ENCODE results near the gene DENND6A. TPM values are rescaled to one million over a fixed set of nuclear protein-coding genes. Genes with fewer than 3 reads are reported as not detected.

Gene DENND6A
- total RNA-seq, 1 experiment from 2014 or later, result 21.8 TPM

GRCh38 chr3:57586778-57587177 lies 106.1 kb downstream of the DENND6A start:
- no TSS peak for BruUV-seq (replicated peaks)
- intact Hi-C loops (cut with micrococcal nuclease; ENCODE audit: unreplicated experiment), result no loop called here
- Mint-ChIP-seq H3K9me3 (ENCODE audit: unreplicated experiment) (no peaks in the 10 kb centered on the region), H3K27ac (ENCODE audit: unreplicated experiment) (no peak overlapping the region), H3K27me3 (ENCODE audit: insufficient read depth, unreplicated experiment) (no peaks in the 10 kb centered on the region), H3K4me3 (ENCODE audit: unreplicated experiment) (no peak overlapping the region), H3K36me3 (ENCODE audit: insufficient read depth, unreplicated experiment) (peaks cover 84% of the 10 kb centered on the region), H3K4me1 (ENCODE audit: low read depth, unreplicated experiment) (peaks cover 6% of the 10 kb centered on the region)
- ChIA-PET POLR2A (no interaction called here), CTCF (no interaction called here)
- no peak overlapping the region for H3K4me3 ChIP-seq (ENCODE audit: low read depth, low read length)
- no peak for DNase-seq
- H3K27me3 ChIP-seq (replicated peaks; ENCODE audit: control insufficient read depth, insufficient read depth, low read length), result no peaks in the 10 kb centered on the region
- no peak for TF ChIP-seq CTCF (IDR thresholded peaks at IDR 0.05; ENCODE audit: insufficient read depth in 1 of 2, low read depth in 1 of 2, low read length in 1 of 2, severe bottlenecking in 1 of 2, unreplicated experiment in 1 of 2)
- H3K4me1 ChIP-seq, result peaks cover 40% of the 10 kb centered on the region
- H3K36me3 ChIP-seq (ENCODE audit: control insufficient read depth, insufficient read depth, low read length), result no peaks in the 10 kb centered on the region
- no peaks in the 10 kb centered on the region for H3K9me3 ChIP-seq

GRCh38 chr3:57583544-57583943 lies 109.3 kb downstream of the DENND6A start:
- no TSS peak for BruUV-seq (replicated peaks)
- no peak for DNase-seq
- Mint-ChIP-seq H3K4me3 (ENCODE audit: unreplicated experiment) (no peak overlapping the region), H3K36me3 (ENCODE audit: insufficient read depth, unreplicated experiment) (peaks cover 82% of the 10 kb centered on the region), H3K4me1 (ENCODE audit: low read depth, unreplicated experiment) (peaks cover 6% of the 10 kb centered on the region), H3K9me3 (ENCODE audit: unreplicated experiment) (no peaks in the 10 kb centered on the region), H3K27ac (ENCODE audit: unreplicated experiment) (no peak overlapping the region), H3K27me3 (ENCODE audit: insufficient read depth, unreplicated experiment) (no peaks in the 10 kb centered on the region)
- Histone ChIP-seq H3K36me3 (ENCODE audit: control insufficient read depth, insufficient read depth, low read length) (peaks cover 2% of the 10 kb centered on the region; the same call in 1 of the 2 replicates), H3K4me3 (ENCODE audit: low read depth, low read length) (no peak overlapping the region), H3K4me1 (peaks cover 45% of the 10 kb centered on the region), H3K9me3 (no peaks in the 10 kb centered on the region), H3K27me3 (replicated peaks; ENCODE audit: control insufficient read depth, insufficient read depth, low read length) (no peaks in the 10 kb centered on the region)
- intact Hi-C loops (cut with micrococcal nuclease; ENCODE audit: unreplicated experiment), result loop anchor here (1.0 kb wide), 1 partner anchor 186 kb away; no protein-coding TSS in a partner anchor
- ChIA-PET POLR2A (no interaction called here), CTCF (no interaction called here)
- no peak for TF ChIP-seq CTCF (IDR thresholded peaks at IDR 0.05; ENCODE audit: insufficient read depth in 1 of 2, low read depth in 1 of 2, low read length in 1 of 2, severe bottlenecking in 1 of 2, unreplicated experiment in 1 of 2)

GRCh38 chr3:57582474-57583168 lies 110.3 kb downstream of the DENND6A start:
- H3K27ac Mint-ChIP-seq (ENCODE audit: unreplicated experiment), result no peak overlapping the region
- CTCF ChIA-PET, result no interaction called here
- H3K36me3 ChIP-seq (ENCODE audit: control insufficient read depth, insufficient read depth, low read length), result peaks cover 2% of the 10 kb centered on the region; the same call in 1 of the 2 replicates
- no TSS peak for BruUV-seq (replicated peaks)
- intact Hi-C loops (cut with micrococcal nuclease; ENCODE audit: unreplicated experiment), result loop anchor here (1.0 kb wide), 1 partner anchor 185 kb away; no protein-coding TSS in a partner anchor
- POLR2A ChIA-PET, result no interaction called here
- no peaks in the 10 kb centered on the region for H3K27me3 Mint-ChIP-seq (ENCODE audit: insufficient read depth, unreplicated experiment)
- H3K9me3 ChIP-seq, result no peaks in the 10 kb centered on the region
- peaks cover 49% of the 10 kb centered on the region for H3K4me1 ChIP-seq
- TF ChIP-seq CTCF (IDR thresholded peaks at IDR 0.05; ENCODE audit: insufficient read depth in 1 of 2, low read depth in 1 of 2, low read length in 1 of 2, severe bottlenecking in 1 of 2, unreplicated experiment in 1 of 2), result peak in 1 of 2 experiments; percentile 11
- peaks cover 84% of the 10 kb centered on the region for H3K36me3 Mint-ChIP-seq (ENCODE audit: insufficient read depth, unreplicated experiment)
- no peak overlapping the region for H3K4me3 ChIP-seq (ENCODE audit: low read depth, low read length)
- H3K4me3 Mint-ChIP-seq (ENCODE audit: unreplicated experiment), result no peak overlapping the region
- DNase-seq, result peak; percentile 70 to 75
- H3K4me1 Mint-ChIP-seq (ENCODE audit: low read depth, unreplicated experiment), result peaks cover 6% of the 10 kb centered on the region
- H3K27me3 ChIP-seq (replicated peaks; ENCODE audit: control insufficient read depth, insufficient read depth, low read length), result no peaks in the 10 kb centered on the region
- H3K9me3 Mint-ChIP-seq (ENCODE audit: unreplicated experiment), result no peaks in the 10 kb centered on the region
